GM23338 (cell line): ENCODE data around the gene SIX5. TPM values are rescaled to one million over a fixed set of nuclear protein-coding genes. Genes with fewer than 3 reads are reported as not detected.

Experiments
- CREB1 ChIP-seq: fragments of 250-450 bp; sonication (Bioruptor Pico); IDR thresholded peaks from 2 replicates; pipeline ENCODE4 v1.5.0; 2020; ENCODE audit warnings: low read depth, mild to moderate bottlenecking, moderate library complexity
- EZH2phosphoT487 ChIP-seq: fragments of 200-600 bp; sonication (generic); IDR thresholded peaks from one replicate; pipeline ENCODE4 v1.8.1; 2018; ENCODE audit warnings: antibody characterized with exemption; ENCODE audit not compliant: unreplicated experiment
- JUNB ChIP-seq: IDR thresholded peaks from one replicate; pipeline ENCODE4 v1.6.1; 2016; ENCODE audit warnings: antibody characterized with exemption; ENCODE audit not compliant: unreplicated experiment
- NANOG ChIP-seq: IDR thresholded peaks from 2 replicates; pipeline ENCODE4 v1.6.1; 2016; ENCODE audit warnings: antibody characterized with exemption, borderline replicate concordance
- ZNF331 ChIP-seq: fragments of 250-450 bp; sonication (Bioruptor Pico); IDR thresholded peaks from 2 replicates; pipeline ENCODE4 v1.5.0; 2020; ENCODE audit warnings: low read depth, mild to moderate bottlenecking, moderate library complexity
- polyA plus RNA-seq: library from polyadenylated mRNA; unstranded; fragments of >200 nt; fragmentation: Nextera tagmentation; extraction: Ambion mirVana; gene quantifications from 2 replicates; pipeline ENCODE4 v1.2.1, GENCODE V29; 2016
- total RNA-seq: library from RNA; depleted of rRNA; stranded (reverse); fragments of >200 nt; shearing (Covaris generic); gene quantifications from 2 replicates; pipeline ENCODE4 v1.2.3, GENCODE V29; 2014
- TF ChIP-seq, protein P1 (sequence below): fragments of 250-450 bp; sonication (Bioruptor Pico); IDR thresholded peaks from 2 replicates; pipeline ENCODE4 v1.5.0; 2020; ENCODE audit warnings: mild to moderate bottlenecking, moderate library complexity
- TF ChIP-seq, protein P2 (sequence below): IDR thresholded peaks from 2 replicates; pipeline ENCODE4 v1.6.1; 2016; ENCODE audit warnings: antibody characterized with exemption
- TF ChIP-seq, protein P3 (sequence below): IDR thresholded peaks from one replicate; pipeline ENCODE4 v1.6.1; 2018; ENCODE audit warnings: antibody characterized with exemption; ENCODE audit not compliant: unreplicated experiment
- TF ChIP-seq, protein P4 (sequence below), 2 experiments: fragments of 200-600 bp in 1 of 2; sonication (generic) in 1 of 2; conservative IDR thresholded peaks; 2 replicates each; pipeline versions ENCODE4 v1.5.1 to v1.6.1; 2016 to 2017; ENCODE audit warnings: antibody characterized with exemption in 2 of 2, low read depth in 2 of 2, mild to moderate bottlenecking in 2 of 2, moderate library complexity in 1 of 2

Gene SIX5
- total and polyA plus RNA-seq, 2 experiments from 2014 or later, result 10.1 to 22.6 TPM

DNA sequence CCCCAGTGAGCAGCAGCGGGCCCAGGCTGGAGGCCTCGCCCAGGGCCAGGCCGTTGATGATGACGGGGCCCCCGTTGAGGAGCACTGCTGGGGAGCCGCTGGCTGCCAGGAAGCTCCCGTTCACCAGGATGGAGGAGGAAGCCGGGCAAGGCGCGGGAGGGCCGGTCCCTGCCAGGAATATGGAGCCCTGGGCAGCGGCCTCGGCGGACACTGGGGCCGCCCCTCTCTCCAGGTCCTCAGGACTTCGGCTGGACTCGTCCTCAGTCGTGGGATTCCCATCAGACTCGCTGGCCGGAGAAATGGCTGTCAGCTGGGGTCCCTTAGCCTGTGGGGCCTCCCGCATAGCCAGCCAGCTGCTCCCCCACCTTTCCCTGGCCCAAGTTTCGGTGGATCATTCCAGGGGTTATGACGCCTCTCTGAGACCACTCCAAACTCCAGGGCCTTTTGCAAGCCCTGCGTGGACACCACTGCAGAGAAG, 2.1 kb downstream of the SIX5 start (continued):
- TF ChIP-seq, protein P1, sequence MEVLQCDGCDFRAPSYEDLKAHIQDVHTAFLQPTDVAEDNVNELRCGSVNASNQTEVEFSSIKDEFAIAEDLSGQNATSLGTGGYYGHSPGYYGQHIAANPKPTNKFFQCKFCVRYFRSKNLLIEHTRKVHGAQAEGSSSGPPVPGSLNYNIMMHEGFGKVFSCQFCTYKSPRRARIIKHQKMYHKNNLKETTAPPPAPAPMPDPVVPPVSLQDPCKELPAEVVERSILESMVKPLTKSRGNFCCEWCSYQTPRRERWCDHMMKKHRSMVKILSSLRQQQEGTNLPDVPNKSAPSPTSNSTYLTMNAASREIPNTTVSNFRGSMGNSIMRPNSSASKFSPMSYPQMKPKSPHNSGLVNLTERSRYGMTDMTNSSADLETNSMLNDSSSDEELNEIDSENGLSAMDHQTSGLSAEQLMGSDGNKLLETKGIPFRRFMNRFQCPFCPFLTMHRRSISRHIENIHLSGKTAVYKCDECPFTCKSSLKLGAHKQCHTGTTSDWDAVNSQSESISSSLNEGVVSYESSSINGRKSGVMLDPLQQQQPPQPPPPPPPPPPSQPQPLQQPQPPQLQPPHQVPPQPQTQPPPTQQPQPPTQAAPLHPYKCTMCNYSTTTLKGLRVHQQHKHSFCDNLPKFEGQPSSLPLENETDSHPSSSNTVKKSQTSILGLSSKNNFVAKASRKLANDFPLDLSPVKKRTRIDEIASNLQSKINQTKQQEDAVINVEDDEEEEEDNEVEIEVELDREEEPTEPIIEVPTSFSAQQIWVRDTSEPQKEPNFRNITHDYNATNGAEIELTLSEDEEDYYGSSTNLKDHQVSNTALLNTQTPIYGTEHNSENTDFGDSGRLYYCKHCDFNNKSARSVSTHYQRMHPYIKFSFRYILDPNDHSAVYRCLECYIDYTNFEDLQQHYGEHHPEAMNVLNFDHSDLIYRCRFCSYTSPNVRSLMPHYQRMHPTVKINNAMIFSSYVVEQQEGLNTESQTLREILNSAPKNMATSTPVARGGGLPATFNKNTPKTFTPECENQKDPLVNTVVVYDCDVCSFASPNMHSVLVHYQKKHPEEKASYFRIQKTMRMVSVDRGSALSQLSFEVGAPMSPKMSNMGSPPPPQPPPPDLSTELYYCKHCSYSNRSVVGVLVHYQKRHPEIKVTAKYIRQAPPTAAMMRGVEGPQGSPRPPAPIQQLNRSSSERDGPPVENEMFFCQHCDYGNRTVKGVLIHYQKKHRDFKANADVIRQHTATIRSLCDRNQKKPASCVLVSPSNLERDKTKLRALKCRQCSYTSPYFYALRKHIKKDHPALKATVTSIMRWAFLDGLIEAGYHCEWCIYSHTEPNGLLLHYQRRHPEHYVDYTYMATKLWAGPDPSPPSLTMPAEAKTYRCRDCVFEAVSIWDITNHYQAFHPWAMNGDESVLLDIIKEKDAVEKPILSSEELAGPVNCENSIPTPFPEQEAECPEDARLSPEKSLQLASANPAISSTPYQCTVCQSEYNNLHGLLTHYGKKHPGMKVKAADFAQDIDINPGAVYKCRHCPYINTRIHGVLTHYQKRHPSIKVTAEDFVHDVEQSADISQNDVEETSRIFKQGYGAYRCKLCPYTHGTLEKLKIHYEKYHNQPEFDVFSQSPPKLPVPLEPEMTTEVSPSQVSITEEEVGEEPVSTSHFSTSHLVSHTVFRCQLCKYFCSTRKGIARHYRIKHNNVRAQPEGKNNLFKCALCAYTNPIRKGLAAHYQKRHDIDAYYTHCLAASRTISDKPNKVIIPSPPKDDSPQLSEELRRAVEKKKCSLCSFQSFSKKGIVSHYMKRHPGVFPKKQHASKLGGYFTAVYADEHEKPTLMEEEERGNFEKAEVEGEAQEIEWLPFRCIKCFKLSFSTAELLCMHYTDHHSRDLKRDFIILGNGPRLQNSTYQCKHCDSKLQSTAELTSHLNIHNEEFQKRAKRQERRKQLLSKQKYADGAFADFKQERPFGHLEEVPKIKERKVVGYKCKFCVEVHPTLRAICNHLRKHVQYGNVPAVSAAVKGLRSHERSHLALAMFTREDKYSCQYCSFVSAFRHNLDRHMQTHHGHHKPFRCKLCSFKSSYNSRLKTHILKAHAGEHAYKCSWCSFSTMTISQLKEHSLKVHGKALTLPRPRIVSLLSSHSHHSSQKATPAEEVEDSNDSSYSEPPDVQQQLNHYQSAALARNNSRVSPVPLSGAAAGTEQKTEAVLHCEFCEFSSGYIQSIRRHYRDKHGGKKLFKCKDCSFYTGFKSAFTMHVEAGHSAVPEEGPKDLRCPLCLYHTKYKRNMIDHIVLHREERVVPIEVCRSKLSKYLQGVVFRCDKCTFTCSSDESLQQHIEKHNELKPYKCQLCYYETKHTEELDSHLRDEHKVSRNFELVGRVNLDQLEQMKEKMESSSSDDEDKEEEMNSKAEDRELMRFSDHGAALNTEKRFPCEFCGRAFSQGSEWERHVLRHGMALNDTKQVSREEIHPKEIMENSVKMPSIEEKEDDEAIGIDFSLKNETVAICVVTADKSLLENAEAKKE (CRISPR knock-in tag), result no peak
- no peak for TF ChIP-seq CREB1
- TF ChIP-seq ZNF331 (CRISPR knock-in tag), result no peak
- TF ChIP-seq EZH2phosphoT487, result no peak
- TF ChIP-seq NANOG, result no peak
- TF ChIP-seq, protein P2, sequence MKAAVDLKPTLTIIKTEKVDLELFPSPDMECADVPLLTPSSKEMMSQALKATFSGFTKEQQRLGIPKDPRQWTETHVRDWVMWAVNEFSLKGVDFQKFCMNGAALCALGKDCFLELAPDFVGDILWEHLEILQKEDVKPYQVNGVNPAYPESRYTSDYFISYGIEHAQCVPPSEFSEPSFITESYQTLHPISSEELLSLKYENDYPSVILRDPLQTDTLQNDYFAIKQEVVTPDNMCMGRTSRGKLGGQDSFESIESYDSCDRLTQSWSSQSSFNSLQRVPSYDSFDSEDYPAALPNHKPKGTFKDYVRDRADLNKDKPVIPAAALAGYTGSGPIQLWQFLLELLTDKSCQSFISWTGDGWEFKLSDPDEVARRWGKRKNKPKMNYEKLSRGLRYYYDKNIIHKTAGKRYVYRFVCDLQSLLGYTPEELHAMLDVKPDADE, result no peak
- TF ChIP-seq, protein P3, sequence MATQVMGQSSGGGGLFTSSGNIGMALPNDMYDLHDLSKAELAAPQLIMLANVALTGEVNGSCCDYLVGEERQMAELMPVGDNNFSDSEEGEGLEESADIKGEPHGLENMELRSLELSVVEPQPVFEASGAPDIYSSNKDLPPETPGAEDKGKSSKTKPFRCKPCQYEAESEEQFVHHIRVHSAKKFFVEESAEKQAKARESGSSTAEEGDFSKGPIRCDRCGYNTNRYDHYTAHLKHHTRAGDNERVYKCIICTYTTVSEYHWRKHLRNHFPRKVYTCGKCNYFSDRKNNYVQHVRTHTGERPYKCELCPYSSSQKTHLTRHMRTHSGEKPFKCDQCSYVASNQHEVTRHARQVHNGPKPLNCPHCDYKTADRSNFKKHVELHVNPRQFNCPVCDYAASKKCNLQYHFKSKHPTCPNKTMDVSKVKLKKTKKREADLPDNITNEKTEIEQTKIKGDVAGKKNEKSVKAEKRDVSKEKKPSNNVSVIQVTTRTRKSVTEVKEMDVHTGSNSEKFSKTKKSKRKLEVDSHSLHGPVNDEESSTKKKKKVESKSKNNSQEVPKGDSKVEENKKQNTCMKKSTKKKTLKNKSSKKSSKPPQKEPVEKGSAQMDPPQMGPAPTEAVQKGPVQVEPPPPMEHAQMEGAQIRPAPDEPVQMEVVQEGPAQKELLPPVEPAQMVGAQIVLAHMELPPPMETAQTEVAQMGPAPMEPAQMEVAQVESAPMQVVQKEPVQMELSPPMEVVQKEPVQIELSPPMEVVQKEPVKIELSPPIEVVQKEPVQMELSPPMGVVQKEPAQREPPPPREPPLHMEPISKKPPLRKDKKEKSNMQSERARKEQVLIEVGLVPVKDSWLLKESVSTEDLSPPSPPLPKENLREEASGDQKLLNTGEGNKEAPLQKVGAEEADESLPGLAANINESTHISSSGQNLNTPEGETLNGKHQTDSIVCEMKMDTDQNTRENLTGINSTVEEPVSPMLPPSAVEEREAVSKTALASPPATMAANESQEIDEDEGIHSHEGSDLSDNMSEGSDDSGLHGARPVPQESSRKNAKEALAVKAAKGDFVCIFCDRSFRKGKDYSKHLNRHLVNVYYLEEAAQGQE, result no peak
- no peak for TF ChIP-seq JUNB
- TF ChIP-seq, protein P4, sequence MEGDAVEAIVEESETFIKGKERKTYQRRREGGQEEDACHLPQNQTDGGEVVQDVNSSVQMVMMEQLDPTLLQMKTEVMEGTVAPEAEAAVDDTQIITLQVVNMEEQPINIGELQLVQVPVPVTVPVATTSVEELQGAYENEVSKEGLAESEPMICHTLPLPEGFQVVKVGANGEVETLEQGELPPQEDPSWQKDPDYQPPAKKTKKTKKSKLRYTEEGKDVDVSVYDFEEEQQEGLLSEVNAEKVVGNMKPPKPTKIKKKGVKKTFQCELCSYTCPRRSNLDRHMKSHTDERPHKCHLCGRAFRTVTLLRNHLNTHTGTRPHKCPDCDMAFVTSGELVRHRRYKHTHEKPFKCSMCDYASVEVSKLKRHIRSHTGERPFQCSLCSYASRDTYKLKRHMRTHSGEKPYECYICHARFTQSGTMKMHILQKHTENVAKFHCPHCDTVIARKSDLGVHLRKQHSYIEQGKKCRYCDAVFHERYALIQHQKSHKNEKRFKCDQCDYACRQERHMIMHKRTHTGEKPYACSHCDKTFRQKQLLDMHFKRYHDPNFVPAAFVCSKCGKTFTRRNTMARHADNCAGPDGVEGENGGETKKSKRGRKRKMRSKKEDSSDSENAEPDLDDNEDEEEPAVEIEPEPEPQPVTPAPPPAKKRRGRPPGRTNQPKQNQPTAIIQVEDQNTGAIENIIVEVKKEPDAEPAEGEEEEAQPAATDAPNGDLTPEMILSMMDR (conservative IDR thresholded peaks at IDR 0.05; ENCODE audit: low read depth in 2 of 2), result no peak
